HepG2 (cell line): ENCODE data around the gene ME2. TPM values are rescaled to one million over a fixed set of nuclear protein-coding genes. Genes with fewer than 3 reads are reported as not detected.
"Not testable (repeated sequence)": the region's sequence is repeated elsewhere in the genome, so short reads cannot be mapped to it uniquely, and the experiment has no call there.

Source experiments
- ATAC-seq: fragments of 200-7000 bp; cut with Tn5 transposase; 3 replicates; pipeline ENCODE4 v1.9.1; 2020; ENCODE audit warnings: mild to moderate bottlenecking, moderate library complexity
- BruUV-seq: library from RNA; stranded (reverse); fragments of 400-500 nt; replicated peaks from 2 replicates; lab custom pipeline; 2021; lab: Mats Ljungman, UMichigan
- CTCF ChIA-PET: fragments of 300-600 bp; formaldehyde crosslinking; extraction: SDS; loops from one replicate; lab custom pipeline; 2021; ENCODE audit warnings: low total read pairs, inconsistent platforms, low intra/inter-chr PET ratio; lab: Yijun Ruan, JAX
- POLR2A ChIA-PET: fragments of 350-600 bp; sonication (Branson Sonifier 250); formaldehyde crosslinking; loops from one replicate; lab custom pipeline; 2020; ENCODE audit warnings: antibody characterized with exemption, inconsistent platforms; lab: Yijun Ruan, JAX
- DNase-seq: peaks from one replicate; pipeline ENCODE4 v3.0.0-alpha.2; 2015; ENCODE audit warnings: low spot score
- FAIRE-seq: peaks from 3 replicates; lab custom pipeline; 2011; peaks lifted over from hg19 to GRCh38; lab: Jason Lieb, UNC
- H2AFZ ChIP-seq: one replicate; pipeline ENCODE4 v1.6.1; 2011; ENCODE audit warnings: low read length, inconsistent platforms
- H3K27ac ChIP-seq: fragments of 300-600 bp; 3 replicates; pipeline ENCODE4 v1.8.0; 2011; ENCODE audit warnings: mixed run types, mild to moderate bottlenecking, mixed read lengths, low read length, inconsistent platforms; ENCODE audit not compliant: insufficient read depth; ENCODE audit errors: extremely low read length
- H3K27me3 ChIP-seq, 2 experiments: fragments of 200-600 bp in 1 of 2; 2 replicates in 1 of 2; 3 replicates in 1 of 2; pipeline versions ENCODE4 v1.6.0 to v1.8.0; 2011; ENCODE audit warnings: low read length in 2 of 2, mild to moderate bottlenecking in 2 of 2, moderate library complexity in 2 of 2, inconsistent platforms in 1 of 2; ENCODE audit not compliant: insufficient read depth in 2 of 2, control insufficient read depth in 1 of 2
- H3K36me3 ChIP-seq, 2 experiments: fragments of 200-600 bp in 1 of 2; replicated peaks in 1 of 2; 2 replicates in 1 of 2; 3 replicates in 1 of 2; pipeline versions ENCODE4 v1.5.1 to v1.8.0; 2011; ENCODE audit warnings: low read length in 2 of 2, inconsistent platforms in 1 of 2; ENCODE audit not compliant: insufficient read depth in 2 of 2, control insufficient read depth in 1 of 2
- H3K4me1 ChIP-seq: 2 replicates; pipeline ENCODE4 v1.5.1; 2012; ENCODE audit warnings: low read length, inconsistent platforms; ENCODE audit not compliant: insufficient read depth
- H3K4me2 ChIP-seq: 2 replicates; pipeline ENCODE4 v1.6.0; 2011; ENCODE audit warnings: low read depth, low read length, inconsistent platforms
- H3K4me3 ChIP-seq, 3 experiments: fragments of 200-600 bp in 1 of 3; sonication (generic), shearing (Covaris generic) in 1 of 3; replicated peaks in 1 of 3; 2 replicates each; pipeline ENCODE4 v1.5.1; 2011 to 2016; ENCODE audit warnings: low read length in 3 of 3, inconsistent platforms in 2 of 3, low read depth in 2 of 3, mild to moderate bottlenecking in 2 of 3, control low read depth in 1 of 3, mixed read lengths in 1 of 3; ENCODE audit not compliant: insufficient read depth in 1 of 3
- H3K79me2 ChIP-seq: one replicate; pipeline ENCODE4 v1.6.1; 2011; ENCODE audit warnings: low read length, inconsistent platforms; ENCODE audit not compliant: insufficient read depth
- H3K9ac ChIP-seq: 2 replicates; pipeline ENCODE4 v1.6.0; 2011; ENCODE audit warnings: mild to moderate bottlenecking, low read depth, low read length, inconsistent platforms; ENCODE audit not compliant: insufficient read depth
- H3K9me3 ChIP-seq: 2 replicates; pipeline ENCODE4 v1.5.1; 2012; ENCODE audit warnings: mild to moderate bottlenecking, low read length
- H4K20me1 ChIP-seq: 2 replicates; pipeline ENCODE4 v1.6.0; 2011; ENCODE audit warnings: inconsistent platforms, mild to moderate bottlenecking, low read length, moderate library complexity; ENCODE audit not compliant: insufficient read depth
- ARID5B ChIP-seq: IDR thresholded peaks from 2 replicates; pipeline ENCODE4 v1.4.0; 2020; ENCODE audit warnings: mild to moderate bottlenecking, missing genetic modification reagents
- CEBPB ChIP-seq: IDR thresholded peaks from 2 replicates; pipeline ENCODE4 v1.6.1; 2011; ENCODE audit warnings: low read depth, low read length, improper control_type of control experiment, borderline replicate concordance
- CEBPG ChIP-seq: IDR thresholded peaks from 2 replicates; pipeline ENCODE4 v1.6.1; 2016
- FOSL2 ChIP-seq: sonication (generic); formaldehyde crosslinking; IDR thresholded peaks from 2 replicates; pipeline ENCODE4 v1.4.0; 2020; ENCODE audit warnings: missing genetic modification reagents
- HMG20A ChIP-seq: IDR thresholded peaks from 2 replicates; pipeline ENCODE4 v1.6.1; 2016; ENCODE audit warnings: borderline replicate concordance
- MAFK ChIP-seq, 2 experiments: IDR thresholded peaks in 1 of 2; conservative IDR thresholded peaks in 1 of 2; 2 replicates each; pipeline ENCODE4 v1.6.1; 2011; ENCODE audit warnings: improper control_type of control experiment in 2 of 2, low read length in 2 of 2
- SALL1 ChIP-seq: sonication (generic); formaldehyde crosslinking; IDR thresholded peaks from 2 replicates; pipeline ENCODE4 v1.8.0; 2022; ENCODE audit warnings: mild to moderate bottlenecking, missing genetic modification reagents
- WGBS: methylation state at CpG from one replicate; pipeline ENCODE4 v1.1.6; 2017; ENCODE audit warnings: low lambda C conversion rate; 5-methylcytosine and 5-hydroxymethylcytosine counted together
- in situ Hi-C: cut with HindIII; loops from 2 replicates; pipeline ENCODE4 v1.10.0; 2017; ENCODE audit warnings: low pct_unique_long_range_greater_than_20kb; ENCODE audit not compliant: extremely low pct_ligation_motif_present
- intact Hi-C: fragments of 100-400 bp; cut with micrococcal nuclease; formaldehyde crosslinking; loops from one replicate; pipeline ENCODE4 v1.10.0; 2022; ENCODE audit not compliant: unreplicated experiment
- polyA plus RNA-seq, 8 experiments: library from polyadenylated mRNA; depleted of rRNA in 3 of 8; stranded (reverse) in 7 of 8; unstranded in 1 of 8; fragments of >200 nt; fragmentation: Illumina TruSeq in 4 of 8; extraction: Trizol in 4 of 8; gene quantifications; 2 replicates each; pipeline versions ENCODE4 v1.2.1 to v1.2.3, GENCODE V29; 2011 to 2016; ENCODE audit warnings: low read depth in 4 of 8, missing spikeins in 1 of 8, mixed read lengths in 1 of 8; ENCODE audit not compliant: insufficient read depth in 1 of 8
- total RNA-seq, 5 experiments: library from RNA; depleted of rRNA; stranded (reverse); fragments of >200 nt; fragmentation: Illumina TruSeq; extraction: Trizol; gene quantifications; 2 replicates each; pipeline ENCODE4 v1.2.3, GENCODE V29; 2016; ENCODE audit warnings: low read depth in 1 of 5

The ME2 gene
- total and polyA plus RNA-seq, 2 of the 13 experiments (the other 11 are each of a cell fraction or from before 2014, with no cell fraction given), result 17.3 to 20.6 TPM

GRCh38 chr18:50972404-50972803 is 93.5 kb downstream of the ME2 start:
- not testable (repeated sequence) for FAIRE-seq, ATAC-seq
- 48% methylated on average over 5 of the region's 5 CpGs for WGBS

More at GRCh38 chr18:50972404-50972803, 93.5 kb downstream of the ME2 start:
- H3K9ac ChIP-seq, H2AFZ ChIP-seq, CTCF ChIA-PET, H3K79me2 ChIP-seq, H3K36me3 ChIP-seq, BruUV-seq, in situ Hi-C loops, H3K27ac ChIP-seq, H3K4me3 ChIP-seq, H4K20me1 ChIP-seq, H3K27me3 ChIP-seq: not testable (repeated sequence)
- Histone ChIP-seq H3K4me2 (peak overlapping the region; percentile 5; the same call in 1 of the 2 replicates), H3K9me3 (peaks cover 14% of the 10 kb centered on the region), H3K4me1 (peaks cover 36% of the 10 kb centered on the region)
- DNase-seq, result peak; percentile 20
- POLR2A ChIA-PET, result interaction anchor here (2.4 kb wide), 1 partner anchor 57 kb away, joined by 8 read pairs; the partner anchor contains the start of gene SMAD4
- intact Hi-C loops, result loop anchor here (2.0 kb wide), 2 partner anchors 66 to 94 kb away; partner anchors contain the start of gene ME2
- TF ChIP-seq ARID5B (0 out of 2 replicates have a peak, but pooled peaks have one; percentile 23), CEBPB (peak; percentile 93), CEBPG (CRISPR knock-in tag) (peak; percentile 90), MAFK (conservative IDR thresholded peaks at IDR 0.05 in 1 of 2, IDR thresholded peaks at IDR 0.05 in 1 of 2; ENCODE audit: low read length in 2 of 2) (0 out of 4 replicates have a peak, but pooled peaks have one; percentile 12 to 20), FOSL2 (CRISPR knock-in tag) (peak; percentile 56), SALL1 (CRISPR knock-in tag) (peak; percentile 43; the same call in 1 of the 2 replicates), HMG20A (0 out of 2 replicates have a peak, but pooled peaks have one; percentile 21)
